ENCODE data around the gene DNAI2.

DNA sequence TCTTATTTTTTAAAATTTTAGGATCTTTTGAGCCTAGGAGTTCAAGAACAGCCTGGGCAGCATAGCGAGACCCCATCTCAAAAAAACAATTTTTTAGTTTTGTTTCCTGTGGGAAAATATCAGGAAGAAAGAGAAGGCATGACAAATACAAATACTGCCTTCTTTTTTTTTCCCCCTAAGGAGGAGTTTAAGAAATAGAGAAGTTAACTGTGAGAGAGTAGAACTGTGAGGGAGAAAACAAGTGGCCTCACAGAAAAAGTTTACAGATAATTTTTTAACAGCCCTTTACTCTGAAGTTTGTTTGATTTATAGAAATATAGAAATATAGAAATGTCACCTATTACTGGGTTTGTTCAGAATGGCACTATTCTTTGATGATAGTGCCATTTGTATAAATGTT, 39.5 kb upstream of the DNAI2 start:
- TF ChIP-seq, protein P1, sequence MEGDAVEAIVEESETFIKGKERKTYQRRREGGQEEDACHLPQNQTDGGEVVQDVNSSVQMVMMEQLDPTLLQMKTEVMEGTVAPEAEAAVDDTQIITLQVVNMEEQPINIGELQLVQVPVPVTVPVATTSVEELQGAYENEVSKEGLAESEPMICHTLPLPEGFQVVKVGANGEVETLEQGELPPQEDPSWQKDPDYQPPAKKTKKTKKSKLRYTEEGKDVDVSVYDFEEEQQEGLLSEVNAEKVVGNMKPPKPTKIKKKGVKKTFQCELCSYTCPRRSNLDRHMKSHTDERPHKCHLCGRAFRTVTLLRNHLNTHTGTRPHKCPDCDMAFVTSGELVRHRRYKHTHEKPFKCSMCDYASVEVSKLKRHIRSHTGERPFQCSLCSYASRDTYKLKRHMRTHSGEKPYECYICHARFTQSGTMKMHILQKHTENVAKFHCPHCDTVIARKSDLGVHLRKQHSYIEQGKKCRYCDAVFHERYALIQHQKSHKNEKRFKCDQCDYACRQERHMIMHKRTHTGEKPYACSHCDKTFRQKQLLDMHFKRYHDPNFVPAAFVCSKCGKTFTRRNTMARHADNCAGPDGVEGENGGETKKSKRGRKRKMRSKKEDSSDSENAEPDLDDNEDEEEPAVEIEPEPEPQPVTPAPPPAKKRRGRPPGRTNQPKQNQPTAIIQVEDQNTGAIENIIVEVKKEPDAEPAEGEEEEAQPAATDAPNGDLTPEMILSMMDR (IDR thresholded peaks at IDR 0.05): no peak
- no peak for TF ChIP-seq POLR2AphosphoS5 (IDR thresholded peaks at IDR 0.05)

Data from sigmoid colon (tissue), 4 donors.